ENCODE measurements around the gene CD300H.

Gene CD300H

DNA sequence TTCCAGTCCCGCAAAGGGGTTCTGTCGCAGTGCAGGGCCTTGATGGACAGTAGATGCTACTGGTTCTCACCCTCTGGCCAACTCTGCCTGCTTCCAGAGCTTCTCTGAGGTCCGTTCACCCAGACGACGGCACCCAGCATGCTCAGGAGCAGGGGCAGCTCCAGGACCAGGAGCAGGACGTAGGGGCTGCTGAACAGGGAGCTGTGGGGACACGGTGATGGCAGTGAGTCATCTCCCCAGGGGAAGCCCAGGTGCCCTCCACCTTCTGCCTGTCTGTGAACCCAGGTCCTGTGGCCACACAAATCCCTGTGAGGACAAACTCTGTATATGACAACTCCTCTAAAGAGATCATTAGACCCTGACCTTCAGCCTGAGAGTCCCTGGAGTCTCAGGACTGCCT is 18.0 kb downstream of the CD300H start:
- CTCF ChIA-PET, result interaction anchor here (0.6 to 1.1 kb wide), 2 partner anchors 17 to 121 kb away, joined by 3 to 5 read pairs; no protein-coding TSS in a partner anchor
- POLR2A ChIA-PET, result no interaction called here
- Histone ChIP-seq H3K4me3 (ENCODE audit: low read depth, low read length) (no peak overlapping the region), H3K27ac (ENCODE audit: extremely low read depth, low read depth, low read length) (no peak overlapping the region), H3K36me3 (ENCODE audit: control insufficient read depth in 2 of 2, insufficient read depth in 1 of 2, low read length in 2 of 2) (no peaks in the 10 kb centered on the region), H3K9me3 (ENCODE audit: control insufficient read depth, insufficient read depth, low read depth, low read length) (no peaks in the 10 kb centered on the region), H3K4me1 (ENCODE audit: control insufficient read depth, insufficient read depth, low read length) (no peaks in the 10 kb centered on the region)
- TF ChIP-seq ZNF423 (tag by site-specific recombination; IDR thresholded peaks at IDR 0.05) (no peak), GLI2 (tag by site-specific recombination; IDR thresholded peaks at IDR 0.05; ENCODE audit: borderline replicate concordance, low read depth) (no peak), SP3 (tag by site-specific recombination; IDR thresholded peaks at IDR 0.05) (no peak), ZNF785 (tag by site-specific recombination; IDR thresholded peaks at IDR 0.05) (no peak), ZNF514 (tag by site-specific recombination; IDR thresholded peaks at IDR 0.05) (no peak), ZNF366 (tag by site-specific recombination; conservative IDR thresholded peaks at IDR 0.05) (no peak), ZNF223 (tag by site-specific recombination; IDR thresholded peaks at IDR 0.05) (no peak), ZFHX2 (tag by site-specific recombination; conservative IDR thresholded peaks at IDR 0.05) (no peak), ZFP41 (tag by site-specific recombination; IDR thresholded peaks at IDR 0.05; ENCODE audit: borderline replicate concordance) (no peak), ZIC2 (tag by site-specific recombination; IDR thresholded peaks at IDR 0.05) (no peak), ZNF114 (tag by site-specific recombination; IDR thresholded peaks at IDR 0.05) (no peak), ZNF18 (tag by site-specific recombination; IDR thresholded peaks at IDR 0.05) (no peak), ZNF146 (tag by site-specific recombination; IDR thresholded peaks at IDR 0.05) (no peak), MEIS1 (CRISPR knock-in tag; IDR thresholded peaks at IDR 0.05; ENCODE audit: borderline replicate concordance) (no peak), BCL11B (tag by site-specific recombination; IDR thresholded peaks at IDR 0.05; ENCODE audit: low read depth) (no peak), HIC1 (tag by site-specific recombination; IDR thresholded peaks at IDR 0.05) (no peak), ZNF132 (tag by site-specific recombination; IDR thresholded peaks at IDR 0.05; ENCODE audit: borderline replicate concordance) (no peak), ZNF112 (tag by site-specific recombination; IDR thresholded peaks at IDR 0.05) (no peak)
- TF ChIP-seq, protein P1, sequence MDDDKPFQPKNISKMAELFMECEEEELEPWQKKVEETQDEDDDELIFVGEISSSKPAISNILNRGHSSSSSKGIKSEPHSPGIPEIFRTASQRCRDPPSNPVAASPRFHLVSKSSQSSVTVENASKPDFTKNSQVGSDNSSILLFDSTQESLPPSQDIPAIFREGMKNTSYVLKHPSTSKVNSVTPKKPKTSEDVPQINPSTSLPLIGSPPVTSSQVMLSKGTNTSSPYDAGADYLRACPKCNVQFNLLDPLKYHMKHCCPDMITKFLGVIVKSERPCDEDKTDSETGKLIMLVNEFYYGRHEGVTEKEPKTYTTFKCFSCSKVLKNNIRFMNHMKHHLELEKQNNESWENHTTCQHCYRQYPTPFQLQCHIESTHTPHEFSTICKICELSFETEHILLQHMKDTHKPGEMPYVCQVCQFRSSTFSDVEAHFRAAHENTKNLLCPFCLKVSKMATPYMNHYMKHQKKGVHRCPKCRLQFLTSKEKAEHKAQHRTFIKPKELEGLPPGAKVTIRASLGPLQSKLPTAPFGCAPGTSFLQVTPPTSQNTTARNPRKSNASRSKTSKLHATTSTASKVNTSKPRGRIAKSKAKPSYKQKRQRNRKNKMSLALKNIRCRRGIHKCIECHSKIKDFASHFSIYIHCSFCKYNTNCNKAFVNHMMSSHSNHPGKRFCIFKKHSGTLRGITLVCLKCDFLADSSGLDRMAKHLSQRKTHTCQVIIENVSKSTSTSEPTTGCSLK (tag by site-specific recombination; IDR thresholded peaks at IDR 0.05), result no peak
- TF ChIP-seq, protein P2, sequence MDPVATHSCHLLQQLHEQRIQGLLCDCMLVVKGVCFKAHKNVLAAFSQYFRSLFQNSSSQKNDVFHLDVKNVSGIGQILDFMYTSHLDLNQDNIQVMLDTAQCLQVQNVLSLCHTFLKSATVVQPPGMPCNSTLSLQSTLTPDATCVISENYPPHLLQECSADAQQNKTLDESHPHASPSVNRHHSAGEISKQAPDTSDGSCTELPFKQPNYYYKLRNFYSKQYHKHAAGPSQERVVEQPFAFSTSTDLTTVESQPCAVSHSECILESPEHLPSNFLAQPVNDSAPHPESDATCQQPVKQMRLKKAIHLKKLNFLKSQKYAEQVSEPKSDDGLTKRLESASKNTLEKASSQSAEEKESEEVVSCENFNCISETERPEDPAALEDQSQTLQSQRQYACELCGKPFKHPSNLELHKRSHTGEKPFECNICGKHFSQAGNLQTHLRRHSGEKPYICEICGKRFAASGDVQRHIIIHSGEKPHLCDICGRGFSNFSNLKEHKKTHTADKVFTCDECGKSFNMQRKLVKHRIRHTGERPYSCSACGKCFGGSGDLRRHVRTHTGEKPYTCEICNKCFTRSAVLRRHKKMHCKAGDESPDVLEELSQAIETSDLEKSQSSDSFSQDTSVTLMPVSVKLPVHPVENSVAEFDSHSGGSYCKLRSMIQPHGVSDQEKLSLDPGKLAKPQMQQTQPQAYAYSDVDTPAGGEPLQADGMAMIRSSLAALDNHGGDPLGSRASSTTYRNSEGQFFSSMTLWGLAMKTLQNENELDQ (tag by site-specific recombination; IDR thresholded peaks at IDR 0.05; ENCODE audit: low read depth), result no peak
